HepG2 (cell line): ENCODE results near the gene ATP6V0E1. TPM values are rescaled to one million over a fixed set of nuclear protein-coding genes. Genes with fewer than 3 reads are reported as not detected.
A peak's percentile ranks its signal among the peaks of the same experiment; 100 is the strongest.

Experiments
- GABPB1 ChIP-seq: IDR thresholded peaks from 2 replicates; pipeline ENCODE4 v1.6.1; 2016; ENCODE audit warnings: mild to moderate bottlenecking, missing genetic modification reagents, moderate library complexity, missing compliant biosample characterization
- JARID2 ChIP-seq: sonication (generic); formaldehyde crosslinking; IDR thresholded peaks from 2 replicates; pipeline ENCODE4 v1.8.1; 2023; ENCODE audit warnings: missing genetic modification reagents, inconsistent platforms; ENCODE audit not compliant: insufficient replicate concordance
- NFE2L1 ChIP-seq: sonication (generic); formaldehyde crosslinking; IDR thresholded peaks from 2 replicates; pipeline ENCODE4 v1.4.0; 2020; ENCODE audit warnings: missing genetic modification reagents, mild to moderate bottlenecking, borderline replicate concordance
- NFYB ChIP-seq: sonication (generic); formaldehyde crosslinking; IDR thresholded peaks from 2 replicates; pipeline ENCODE4 v1.4.0; 2020; ENCODE audit warnings: missing genetic modification reagents
- RAD51 ChIP-seq: fragments of 450-650 bp; IDR thresholded peaks from 2 replicates; pipeline ENCODE4 v1.6.1; 2016; ENCODE audit warnings: borderline replicate concordance
- RFXANK ChIP-seq: IDR thresholded peaks from 2 replicates; pipeline ENCODE4 v1.6.1; 2016
- SALL1 ChIP-seq: sonication (generic); formaldehyde crosslinking; IDR thresholded peaks from 2 replicates; pipeline ENCODE4 v1.8.0; 2022; ENCODE audit warnings: mild to moderate bottlenecking, missing genetic modification reagents
- SOX6 ChIP-seq, 2 experiments: fragments of 450-650 bp in 1 of 2; sonication (generic) in 1 of 2; formaldehyde crosslinking in 1 of 2; IDR thresholded peaks; 2 replicates each; pipeline versions ENCODE4 v1.4.0 to v1.6.1; 2017 to 2020; ENCODE audit warnings: antibody characterized with exemption in 1 of 2, mild to moderate bottlenecking in 1 of 2, missing genetic modification reagents in 1 of 2
- THAP9 ChIP-seq: sonication (generic); formaldehyde crosslinking; IDR thresholded peaks from 2 replicates; pipeline ENCODE4; 2020; ENCODE audit warnings: missing genetic modification reagents, mild to moderate bottlenecking, borderline replicate concordance
- THRA ChIP-seq: sonication (generic); formaldehyde crosslinking; IDR thresholded peaks from 2 replicates; pipeline ENCODE4 v1.4.0; 2020; ENCODE audit warnings: missing genetic modification reagents, borderline replicate concordance
- WIZ ChIP-seq: sonication (generic); formaldehyde crosslinking; IDR thresholded peaks from 2 replicates; pipeline ENCODE4 v1.5.1; 2020; ENCODE audit warnings: mild to moderate bottlenecking, missing genetic modification reagents
- XBP1 ChIP-seq: sonication (generic); formaldehyde crosslinking; IDR thresholded peaks from 2 replicates; pipeline ENCODE4 v1.5.0; 2020; ENCODE audit warnings: missing genetic modification reagents
- YEATS2 ChIP-seq: sonication (generic); formaldehyde crosslinking; IDR thresholded peaks from 2 replicates; pipeline ENCODE4 v1.4.0; 2020; ENCODE audit warnings: missing genetic modification reagents, borderline replicate concordance
- ZBTB2 ChIP-seq: sonication (generic); formaldehyde crosslinking; IDR thresholded peaks from 2 replicates; pipeline ENCODE4 v1.8.0; 2022; ENCODE audit warnings: low read depth, missing genetic modification reagents
- ZNF12 ChIP-seq: sonication (generic); formaldehyde crosslinking; IDR thresholded peaks from 2 replicates; pipeline ENCODE4 v1.5.0; 2020; ENCODE audit warnings: missing genetic modification reagents
- ZNF160 ChIP-seq: sonication (generic); formaldehyde crosslinking; IDR thresholded peaks from 2 replicates; pipeline ENCODE4 v1.8.0; 2022; ENCODE audit warnings: mild to moderate bottlenecking, inconsistent platforms, missing genetic modification reagents
- ZNF563 ChIP-seq: sonication (generic); formaldehyde crosslinking; IDR thresholded peaks from 2 replicates; pipeline ENCODE4 v1.8.0; 2022; ENCODE audit warnings: mild to moderate bottlenecking, moderate library complexity, missing genetic modification reagents
- ZNF577 ChIP-seq: sonication (generic); formaldehyde crosslinking; IDR thresholded peaks from 2 replicates; pipeline ENCODE4 v1.4.0; 2020; ENCODE audit warnings: mild to moderate bottlenecking, low read depth, missing genetic modification reagents, borderline replicate concordance
- ZNF589 ChIP-seq: sonication (generic); formaldehyde crosslinking; conservative IDR thresholded peaks from 2 replicates; pipeline ENCODE4 v1.8.0; 2022; ENCODE audit warnings: mild to moderate bottlenecking, moderate library complexity, missing genetic modification reagents
- ZNF598 ChIP-seq: sonication (generic); formaldehyde crosslinking; IDR thresholded peaks from 2 replicates; pipeline ENCODE4 v1.5.1; 2020; ENCODE audit warnings: mild to moderate bottlenecking, missing genetic modification reagents, borderline replicate concordance
- ZNF619 ChIP-seq: sonication (generic); formaldehyde crosslinking; IDR thresholded peaks from 2 replicates; pipeline ENCODE4 v1.4.0; 2020; ENCODE audit warnings: mild to moderate bottlenecking, missing genetic modification reagents
- ZNF678 ChIP-seq: sonication (generic); formaldehyde crosslinking; IDR thresholded peaks from 2 replicates; pipeline ENCODE4 v1.4.0; 2020; ENCODE audit warnings: mild to moderate bottlenecking, missing genetic modification reagents
- ZNF768 ChIP-seq: sonication (generic); formaldehyde crosslinking; IDR thresholded peaks from 2 replicates; pipeline ENCODE4 v1.4.0; 2020; ENCODE audit warnings: missing genetic modification reagents
- ZNF777 ChIP-seq: sonication (generic); formaldehyde crosslinking; IDR thresholded peaks from 2 replicates; pipeline ENCODE4 v1.4.0; 2020; ENCODE audit warnings: missing genetic modification reagents
- ZNF891 ChIP-seq: sonication (generic); formaldehyde crosslinking; IDR thresholded peaks from 2 replicates; pipeline ENCODE4 v1.5.0; 2020; ENCODE audit warnings: mild to moderate bottlenecking, missing genetic modification reagents
- polyA plus RNA-seq, 8 experiments: library from polyadenylated mRNA; depleted of rRNA in 3 of 8; stranded (reverse) in 7 of 8; unstranded in 1 of 8; fragments of >200 nt; fragmentation: Illumina TruSeq in 4 of 8; extraction: Trizol in 4 of 8; gene quantifications; 2 replicates each; pipeline versions ENCODE4 v1.2.1 to v1.2.3, GENCODE V29; 2011 to 2016; ENCODE audit warnings: low read depth in 4 of 8, missing spikeins in 1 of 8, mixed read lengths in 1 of 8; ENCODE audit not compliant: insufficient read depth in 1 of 8
- total RNA-seq, 5 experiments: library from RNA; depleted of rRNA; stranded (reverse); fragments of >200 nt; fragmentation: Illumina TruSeq; extraction: Trizol; gene quantifications; 2 replicates each; pipeline ENCODE4 v1.2.3, GENCODE V29; 2016; ENCODE audit warnings: low read depth in 1 of 5

Gene ATP6V0E1
- total and polyA plus RNA-seq, 2 of the 13 experiments (the other 11 are each of a cell fraction or from before 2014, with no cell fraction given) = 143 to 215 TPM

- TF ChIP-seq ZNF589 (CRISPR knock-in tag) (0 out of 2 replicates have a peak, but pooled peaks have one; percentile 62), THRA (CRISPR knock-in tag) (0 out of 2 replicates have a peak, but pooled peaks have one; percentile 10), YEATS2 (peak; percentile 69; the same call in 1 of the 2 replicates), NFE2L1 (CRISPR knock-in tag) (peak; percentile 37; the same call in 1 of the 2 replicates), WIZ (peak; percentile 54; the same call in 1 of the 2 replicates), ZNF891 (CRISPR knock-in tag) (peak; percentile 62; the same call in 1 of the 2 replicates), XBP1 (CRISPR knock-in tag) (no peak), THAP9 (CRISPR knock-in tag) (peak; percentile 88), ZNF598 (CRISPR knock-in tag) (0 out of 2 replicates have a peak, but pooled peaks have one; percentile 16), RAD51 (peak; percentile 95), ZNF160 (0 out of 2 replicates have a peak, but pooled peaks have one; percentile 36), ZNF678 (CRISPR knock-in tag) (no peak), RFXANK (CRISPR knock-in tag) (0 out of 2 replicates have a peak, but pooled peaks have one; percentile 40), NFYB (CRISPR knock-in tag) (0 out of 2 replicates have a peak, but pooled peaks have one; percentile 9), ZNF12 (CRISPR knock-in tag) (no peak), SOX6 (IDR thresholded peaks at IDR 0.05) (no peak), SOX6 (CRISPR knock-in tag; IDR thresholded peaks at IDR 0.05) (peak; percentile 70; the same call in 1 of the 2 replicates), SALL1 (CRISPR knock-in tag) (peak; percentile 72), ZNF563 (CRISPR knock-in tag) (peak; percentile 49; the same call in 1 of the 2 replicates), ZNF768 (CRISPR knock-in tag) (peak; percentile 36; the same call in 1 of the 2 replicates), GABPB1 (CRISPR knock-in tag) (peak; percentile 82), ZNF619 (CRISPR knock-in tag) (peak; percentile 64; the same call in 1 of the 2 replicates), ZNF777 (CRISPR knock-in tag) (peak; percentile 50; the same call in 1 of the 2 replicates), ZNF577 (CRISPR knock-in tag) (no peak), JARID2 (CRISPR knock-in tag) (no peak), ZBTB2 (0 out of 2 replicates have a peak, but pooled peaks have one; percentile 18)
These were observed at the start of gene ATP6V0E1 (continued) for GRCh38 chr5:172983542-172984243.
